T-helper 2 cell treated with Interferon-gamma antibody and Interleukin-4, amounts not matched to agents 5 μg/mL and 100 μg/mL, for 36 hours (primary cell): ENCODE measurements around the gene CD82.

Experiments used
- DNase-seq: peaks from one replicate; pipeline ENCODE4 v3.0.0; 2021; ENCODE audit warnings: low spot score
- H3K27ac Mint-ChIP-seq: one replicate; pipeline ENCODE4 v1.8.0; 2021; ENCODE audit warnings: mild to moderate bottlenecking, mixed read lengths
- H3K27me3 Mint-ChIP-seq: one replicate; pipeline ENCODE4 v1.8.0; 2021; ENCODE audit warnings: low read depth, mixed read lengths
- H3K36me3 Mint-ChIP-seq: one replicate; pipeline ENCODE4 v1.8.0; 2021; ENCODE audit warnings: low read depth, mixed read lengths
- H3K4me1 Mint-ChIP-seq: one replicate; pipeline ENCODE4 v1.8.0; 2021; ENCODE audit warnings: low read depth, mixed read lengths
- H3K4me3 Mint-ChIP-seq: one replicate; pipeline ENCODE4 v1.8.0; 2022; ENCODE audit warnings: mild to moderate bottlenecking, moderate library complexity, mixed read lengths
- H3K9me3 Mint-ChIP-seq: one replicate; pipeline ENCODE4 v1.8.0; 2021; ENCODE audit warnings: mixed read lengths

The CD82 gene

GRCh38 chr11:44572436-44572835, 7.0 kb downstream of the CD82 start:
- Mint-ChIP-seq H3K36me3 (peaks cover 49% of the 10 kb centered on the region), H3K9me3 (no peaks in the 10 kb centered on the region), H3K4me3 (peak overlapping the region; percentile 82), H3K27me3 (no peaks in the 10 kb centered on the region), H3K27ac (peak overlapping the region; percentile 90), H3K4me1 (peaks cover 88% of the 10 kb centered on the region)
- no peak for DNase-seq

- no peaks in the 10 kb centered on the region for H3K9me3 Mint-ChIP-seq
- H3K36me3 Mint-ChIP-seq = peaks cover 45% of the 10 kb centered on the region
- H3K4me3 Mint-ChIP-seq = peak overlapping the region; percentile 82
- H3K27me3 Mint-ChIP-seq = no peaks in the 10 kb centered on the region
- peak overlapping the region; percentile 90 for H3K27ac Mint-ChIP-seq
- DNase-seq = no peak
- peaks cover 87% of the 10 kb centered on the region for H3K4me1 Mint-ChIP-seq
Measured at GRCh38 chr11:44572884-44573283, 7.4 kb downstream of the CD82 start.

DNA sequence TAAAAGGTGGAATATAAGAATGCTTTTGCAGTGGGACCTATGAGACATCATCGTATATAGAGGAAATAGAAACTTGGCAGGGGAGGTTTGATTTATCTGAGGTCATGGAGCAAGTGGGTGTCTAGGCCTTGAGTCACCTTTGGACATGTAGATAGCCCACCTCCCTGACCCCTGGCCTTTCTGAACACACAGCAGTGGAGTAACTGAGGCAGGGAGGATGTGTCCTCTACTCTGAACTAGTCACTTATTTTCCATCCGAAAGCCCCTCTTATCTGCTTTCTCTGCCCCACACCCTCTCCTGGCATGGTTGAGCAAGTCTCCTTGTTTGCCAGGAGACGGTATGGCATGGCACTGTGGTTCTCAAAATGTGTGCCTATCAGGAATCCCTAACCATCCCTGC, 7.9 kb downstream of the CD82 start:
- Mint-ChIP-seq H3K4me1 (peaks cover 88% of the 10 kb centered on the region), H3K36me3 (peaks cover 42% of the 10 kb centered on the region), H3K9me3 (no peaks in the 10 kb centered on the region), H3K27me3 (no peaks in the 10 kb centered on the region), H3K27ac (peak overlapping the region; percentile 90), H3K4me3 (peak overlapping the region; percentile 82)
- peak; percentile 59 for DNase-seq

- peaks cover 83% of the 10 kb centered on the region for H3K4me1 Mint-ChIP-seq
- peak overlapping the region; percentile 90 for H3K27ac Mint-ChIP-seq
- DNase-seq = peak; percentile 72
- no peaks in the 10 kb centered on the region for H3K9me3 Mint-ChIP-seq
- H3K4me3 Mint-ChIP-seq = peak overlapping the region; percentile 82
- peaks cover 49% of the 10 kb centered on the region for H3K36me3 Mint-ChIP-seq
- no peaks in the 10 kb centered on the region for H3K27me3 Mint-ChIP-seq
Measured at GRCh38 chr11:44574610-44575287, 9.3 kb downstream of the CD82 start.

- peak; percentile 78 for DNase-seq
- no peaks in the 10 kb centered on the region for H3K9me3 Mint-ChIP-seq
- H3K4me3 Mint-ChIP-seq = peak overlapping the region; percentile 82
- H3K27me3 Mint-ChIP-seq = no peaks in the 10 kb centered on the region
- H3K4me1 Mint-ChIP-seq = peaks cover 82% of the 10 kb centered on the region
- peaks cover 49% of the 10 kb centered on the region for H3K36me3 Mint-ChIP-seq
- H3K27ac Mint-ChIP-seq = peak overlapping the region; percentile 90
Measured at GRCh38 chr11:44575288-44575672, 9.8 kb downstream of the CD82 start.

DNA sequence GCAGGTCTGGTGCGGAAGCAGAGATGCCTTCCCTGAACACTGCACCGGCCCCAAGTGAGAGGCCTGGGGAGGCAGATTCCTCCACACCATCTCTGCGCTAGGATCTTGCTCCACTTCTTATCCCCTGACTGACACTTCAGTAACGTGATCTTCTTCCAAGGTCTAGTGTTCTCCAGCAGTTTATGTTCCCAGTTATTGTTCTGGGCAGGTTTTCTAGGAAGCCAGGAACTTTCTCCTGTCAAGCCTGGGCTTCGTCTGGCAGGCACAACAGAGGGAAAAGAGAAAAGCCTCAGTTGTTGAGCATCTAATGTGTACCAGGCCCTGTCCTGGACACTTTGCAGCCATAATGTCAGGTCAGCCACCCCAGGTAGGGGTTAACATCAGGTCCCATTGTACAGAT, 10.5 kb downstream of the CD82 start:
- Mint-ChIP-seq H3K27me3 (no peaks in the 10 kb centered on the region), H3K27ac (peak overlapping the region; percentile 90)

GRCh38 chr11:44576656-44577055, 11.2 kb downstream of the CD82 start:
- H3K9me3 Mint-ChIP-seq = no peaks in the 10 kb centered on the region
- peaks cover 58% of the 10 kb centered on the region for H3K36me3 Mint-ChIP-seq
- DNase-seq = no peak
- H3K27ac Mint-ChIP-seq = peak overlapping the region; percentile 90
- H3K27me3 Mint-ChIP-seq = no peaks in the 10 kb centered on the region
- peaks cover 73% of the 10 kb centered on the region for H3K4me1 Mint-ChIP-seq
- peak overlapping the region; percentile 82 for H3K4me3 Mint-ChIP-seq

More for the DNA sequence above, 10.5 kb downstream of the CD82 start:
- no peak for DNase-seq
- Mint-ChIP-seq H3K36me3 (peaks cover 53% of the 10 kb centered on the region), H3K4me3 (peak overlapping the region; percentile 82), H3K9me3 (no peaks in the 10 kb centered on the region), H3K4me1 (peaks cover 78% of the 10 kb centered on the region)

- Mint-ChIP-seq H3K4me3 (peak overlapping the region; percentile 72), H3K4me1 (peaks cover 66% of the 10 kb centered on the region), H3K36me3 (peaks cover 58% of the 10 kb centered on the region), H3K27ac (peak overlapping the region; percentile 92), H3K27me3 (no peaks in the 10 kb centered on the region), H3K9me3 (peaks cover 2% of the 10 kb centered on the region)
- DNase-seq = no peak
Measured at GRCh38 chr11:44577231-44577830, 11.9 kb downstream of the CD82 start.

- Mint-ChIP-seq H3K27me3 (no peaks in the 10 kb centered on the region), H3K4me3 (peak overlapping the region; percentile 65), H3K27ac (peak overlapping the region; percentile 92), H3K4me1 (peaks cover 58% of the 10 kb centered on the region), H3K36me3 (peaks cover 64% of the 10 kb centered on the region), H3K9me3 (peaks cover 9% of the 10 kb centered on the region)
- DNase-seq = no peak
Measured at GRCh38 chr11:44578279-44578678, 12.8 kb downstream of the CD82 start.

DNA sequence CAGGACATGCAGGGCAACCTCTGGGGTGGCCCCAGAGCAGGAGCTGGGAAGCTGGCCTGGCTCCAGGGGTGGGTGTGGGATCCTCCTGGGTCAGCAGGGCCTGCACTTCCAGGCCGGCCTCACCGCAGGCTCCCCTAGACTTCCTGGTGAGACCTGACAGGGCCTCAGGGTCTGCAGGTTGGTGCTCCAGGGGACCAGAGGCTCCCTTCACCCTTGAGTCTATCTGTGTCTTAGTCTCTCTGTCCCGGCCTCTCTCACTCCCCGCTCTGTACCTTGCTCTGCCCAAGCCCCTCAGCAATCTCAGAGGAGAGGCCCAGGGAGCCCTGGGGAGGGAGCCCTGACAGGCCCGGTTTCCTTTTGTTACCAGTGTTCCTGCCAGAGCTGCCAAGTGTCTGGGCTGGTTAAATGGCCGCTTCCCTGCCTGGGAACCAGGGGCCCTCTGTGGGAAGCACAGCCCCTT, 13.9 kb downstream of the CD82 start:
- Mint-ChIP-seq H3K4me3 (no peak overlapping the region), H3K4me1 (peaks cover 53% of the 10 kb centered on the region), H3K27ac (peak overlapping the region; percentile 49), H3K36me3 (peaks cover 68% of the 10 kb centered on the region), H3K27me3 (no peaks in the 10 kb centered on the region), H3K9me3 (peaks cover 9% of the 10 kb centered on the region)
- no peak for DNase-seq

- no peaks in the 10 kb centered on the region for H3K27me3 Mint-ChIP-seq
Measured at GRCh38 chr11:44580701-44581100, 15.2 kb downstream of the CD82 start.

DNA sequence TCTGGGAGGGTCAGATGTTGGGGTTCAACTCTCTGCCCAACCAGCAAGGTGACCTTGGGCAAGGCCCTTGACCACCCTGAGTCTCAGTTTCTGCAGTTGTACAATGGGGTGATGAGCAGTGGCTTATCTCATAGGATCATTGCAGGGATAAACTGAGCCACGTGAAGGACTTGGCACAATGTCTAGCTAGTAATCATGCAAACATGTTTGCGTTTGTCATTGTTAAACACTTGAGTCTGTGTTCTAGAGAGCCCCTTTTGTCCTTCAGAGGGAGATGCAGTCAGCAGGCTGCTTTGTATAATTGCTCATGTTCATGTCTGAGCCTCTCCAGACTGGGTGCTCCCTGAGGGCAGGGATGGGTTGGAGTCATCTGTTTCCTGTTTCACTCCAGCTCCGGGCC, 15.8 kb downstream of the CD82 start:
- no peak overlapping the region for H3K27ac Mint-ChIP-seq
- peaks cover 64% of the 10 kb centered on the region for H3K36me3 Mint-ChIP-seq

More at GRCh38 chr11:44580701-44581100, 15.2 kb downstream of the CD82 start:
- no peak overlapping the region for H3K4me3 Mint-ChIP-seq
- peaks cover 9% of the 10 kb centered on the region for H3K9me3 Mint-ChIP-seq
- peak overlapping the region; percentile 49 for H3K27ac Mint-ChIP-seq
- DNase-seq = no peak
- H3K36me3 Mint-ChIP-seq = peaks cover 69% of the 10 kb centered on the region
- peaks cover 47% of the 10 kb centered on the region for H3K4me1 Mint-ChIP-seq

GRCh38 chr11:44582641-44583352, 17.3 kb downstream of the CD82 start:
- H3K4me1 Mint-ChIP-seq = peaks cover 28% of the 10 kb centered on the region
- H3K27me3 Mint-ChIP-seq = no peaks in the 10 kb centered on the region
- H3K27ac Mint-ChIP-seq = peak overlapping the region; percentile 55
- no peak overlapping the region for H3K4me3 Mint-ChIP-seq
- DNase-seq = no peak
- H3K36me3 Mint-ChIP-seq = peaks cover 69% of the 10 kb centered on the region
- peaks cover 9% of the 10 kb centered on the region for H3K9me3 Mint-ChIP-seq

More for the DNA sequence above, 15.8 kb downstream of the CD82 start:
- no peak for DNase-seq
- H3K27me3 Mint-ChIP-seq = no peaks in the 10 kb centered on the region
- H3K9me3 Mint-ChIP-seq = peaks cover 9% of the 10 kb centered on the region
- no peak overlapping the region for H3K4me3 Mint-ChIP-seq
- H3K4me1 Mint-ChIP-seq = peaks cover 42% of the 10 kb centered on the region

DNA sequence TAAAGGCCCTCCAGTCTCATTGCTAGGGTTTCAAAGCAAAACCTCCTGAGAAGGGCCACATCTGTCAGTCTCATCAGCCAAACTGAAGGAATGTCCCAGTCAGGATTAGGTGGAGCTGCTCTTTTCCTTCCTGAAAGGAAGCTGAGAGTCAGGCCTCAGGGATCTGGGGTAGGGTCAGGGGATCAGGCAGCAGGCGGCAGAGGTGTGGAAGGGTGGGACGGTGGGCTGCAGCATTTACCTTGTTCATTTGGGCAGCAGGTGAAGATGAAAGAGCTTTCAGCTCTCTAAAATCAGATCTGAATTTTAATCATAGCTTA, 17.8 kb downstream of the CD82 start:
- Mint-ChIP-seq H3K9me3 (peaks cover 9% of the 10 kb centered on the region), H3K36me3 (peaks cover 71% of the 10 kb centered on the region), H3K4me3 (no peak overlapping the region), H3K27ac (peak overlapping the region; percentile 52), H3K4me1 (peaks cover 22% of the 10 kb centered on the region), H3K27me3 (no peaks in the 10 kb centered on the region)
- no peak for DNase-seq
